Retinal pigment epithelial cell (primary cell): ENCODE measurements around the gene ZC3HAV1.
"Not testable (repeated sequence)": the region's sequence is repeated elsewhere in the genome, so short reads cannot be mapped to it uniquely, and the experiment has no call there.

Experiments
- DNase-seq: peaks from one replicate; pipeline ENCODE4 v3.0.0-alpha.2; 2010; ENCODE audit warnings: low read depth
- H3K4me3 ChIP-seq: 2 replicates; pipeline ENCODE4 v1.5.1; 2011; ENCODE audit warnings: mild to moderate bottlenecking, low read length, control low read depth, moderate library complexity
- CTCF ChIP-seq: conservative IDR thresholded peaks from 2 replicates; pipeline ENCODE4 v1.5.1; 2011; ENCODE audit warnings: low read depth, low read length, control low read depth, inconsistent platforms

The ZC3HAV1 gene

DNA sequence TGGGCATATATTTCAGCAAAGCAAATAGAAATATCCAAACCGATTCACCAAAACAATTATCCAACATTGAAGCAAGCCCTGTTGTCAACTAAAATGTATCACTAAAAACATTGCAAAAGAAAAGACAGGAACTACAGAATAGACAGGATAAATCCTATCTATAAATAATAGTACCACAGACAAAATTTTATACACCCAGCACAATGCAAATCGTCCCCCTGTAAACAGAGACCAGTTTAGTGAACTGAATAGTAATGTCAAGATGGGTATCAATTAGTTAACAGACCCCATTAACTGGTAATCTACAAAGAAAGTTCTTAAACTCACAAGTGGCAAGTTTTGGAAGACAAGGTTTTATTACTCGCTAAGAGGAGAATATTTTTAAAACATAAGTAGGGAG, 4.0 kb downstream of the ZC3HAV1 start:
- H3K4me3 ChIP-seq = no peak overlapping the region
- no peak for TF ChIP-seq CTCF
- no peak for DNase-seq

GRCh38 chr7:139104091-139104450, 5.4 kb downstream of the ZC3HAV1 start:
- DNase-seq = no peak
- no peak for TF ChIP-seq CTCF
- H3K4me3 ChIP-seq = no peak overlapping the region

GRCh38 chr7:139103057-139103815, 6.3 kb downstream of the ZC3HAV1 start:
- no peak for TF ChIP-seq CTCF
- H3K4me3 ChIP-seq = no peak overlapping the region

GRCh38 chr7:139101637-139102158, 7.8 kb downstream of the ZC3HAV1 start:
- not testable (repeated sequence) for H3K4me3 ChIP-seq, DNase-seq

More at GRCh38 chr7:139103057-139103815, 6.3 kb downstream of the ZC3HAV1 start:
- DNase-seq = no peak

- no peak overlapping the region for H3K4me3 ChIP-seq
- DNase-seq = no peak
- no peak for TF ChIP-seq CTCF
Observed at GRCh38 chr7:139099172-139099947, 10.2 kb downstream of the ZC3HAV1 start.

GRCh38 chr7:139095194-139095659, 14.3 kb downstream of the ZC3HAV1 start:
- TF ChIP-seq CTCF = no peak
- H3K4me3 ChIP-seq = no peak overlapping the region
- no peak for DNase-seq

DNA sequence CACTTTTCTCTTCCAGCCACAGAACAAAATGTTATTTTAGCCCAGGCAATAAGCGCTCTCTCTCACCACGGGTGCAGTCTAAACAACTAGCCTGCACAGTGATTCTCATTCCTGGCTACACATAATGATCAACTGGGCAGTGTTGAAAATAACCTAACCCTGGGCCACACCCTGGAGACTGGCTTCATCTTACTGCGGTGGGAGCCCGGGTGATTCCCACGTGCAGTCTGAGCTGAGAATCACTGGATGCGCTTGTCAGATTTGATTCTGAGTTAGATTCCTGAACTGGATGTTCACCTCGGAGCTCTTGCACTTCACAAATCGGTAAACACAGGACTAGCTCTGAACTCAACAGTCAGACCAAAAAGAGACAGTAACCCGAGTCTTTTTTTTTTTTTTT, 14.9 kb downstream of the ZC3HAV1 start:
- TF ChIP-seq CTCF = no peak
- no peak overlapping the region for H3K4me3 ChIP-seq
- DNase-seq = no peak
